Parathyroid adenoma (tissue), 2 donors: ENCODE results near the gene TSPAN17.
"Not testable (repeated sequence)": the region's sequence is repeated elsewhere in the genome, so short reads cannot be mapped to it uniquely, and the experiment has no call there.

Experiments used
- H2AFZ ChIP-seq: fragments of 300-600 bp; sonication (generic); one replicate; pipeline ENCODE4 v1.7.0; 2017; ENCODE audit warnings: antibody characterized with exemption, mild to moderate bottlenecking
- H3K27ac ChIP-seq: fragments of 300-600 bp; sonication (generic); one replicate; pipeline ENCODE4 v1.7.0; 2017
- H3K27me3 ChIP-seq: fragments of 300-600 bp; sonication (generic); one replicate; pipeline ENCODE4 v1.7.0; 2017; ENCODE audit warnings: low read length; ENCODE audit not compliant: control insufficient read depth, insufficient read depth
- H3K36me3 ChIP-seq: fragments of 300-600 bp; sonication (generic); one replicate; pipeline ENCODE4 v1.7.0; 2017; ENCODE audit warnings: low read length; ENCODE audit not compliant: control insufficient read depth, insufficient read depth
- H3K4me1 ChIP-seq: fragments of 300-600 bp; sonication (generic); one replicate; pipeline ENCODE4 v1.7.0; 2017; ENCODE audit warnings: control low read depth
- H3K4me2 ChIP-seq: fragments of 300-600 bp; sonication (generic); one replicate; pipeline ENCODE4 v1.7.0; 2017; ENCODE audit warnings: low read length
- H3K4me3 ChIP-seq: fragments of 300-600 bp; sonication (generic); one replicate; pipeline ENCODE4 v1.7.0; 2017; ENCODE audit warnings: low read depth, low read length
- H3K79me2 ChIP-seq: fragments of 300-600 bp; sonication (generic); one replicate; pipeline ENCODE4 v1.7.0; 2017; ENCODE audit warnings: control low read depth
- H3K9ac ChIP-seq: fragments of 300-600 bp; sonication (generic); one replicate; pipeline ENCODE4 v1.7.0; 2017; ENCODE audit warnings: mild to moderate bottlenecking
- H3K9me3 ChIP-seq: fragments of 300-600 bp; sonication (generic); one replicate; pipeline ENCODE4 v1.7.0; 2017; ENCODE audit warnings: low read length; ENCODE audit not compliant: control insufficient read depth
- CTCF ChIP-seq: fragments of 300-600 bp; sonication (generic); IDR thresholded peaks from one replicate; pipeline ENCODE4 v1.7.0; 2017; ENCODE audit warnings: antibody characterized with exemption, mild to moderate bottlenecking
- donor health status: primary hyperparathyroidism.

The TSPAN17 gene

GRCh38 chr5:176647030-176647842, at the start of gene TSPAN17:
Gene TSPAN17, plus strand, starts transcription at chr5:176647484. Its CDS starts 132 bp downstream, at chr5:176647616.
- Histone ChIP-seq H3K27ac (peak within 1 kb of the TSS; percentile 72), H3K36me3 (no peaks in the 10 kb centered on the region), H3K4me3 (peak within 1 kb of the TSS; percentile 75), H3K9me3 (no peaks in the 10 kb centered on the region), H2AFZ (peak within 1 kb of the TSS; percentile 94), H3K27me3 (no peaks in the 10 kb centered on the region), H3K79me2 (peaks cover 5% of the 10 kb centered on the region), H3K4me2 (peak within 1 kb of the TSS; percentile 84), H3K4me1 (peaks cover 16% of the 10 kb centered on the region), H3K9ac (peak within 1 kb of the TSS; percentile 85)
- peak; percentile 45 for TF ChIP-seq CTCF

GRCh38 chr5:176599749-176600430, 47.4 kb upstream of the TSPAN17 start:
- H3K9me3 ChIP-seq, H3K4me1 ChIP-seq, H3K27ac ChIP-seq, H3K4me3 ChIP-seq, H3K9ac ChIP-seq, H3K79me2 ChIP-seq, H3K27me3 ChIP-seq, H3K4me2 ChIP-seq, H2AFZ ChIP-seq, H3K36me3 ChIP-seq: not testable (repeated sequence)

GRCh38 chr5:176601901-176602482, 45.3 kb upstream of the TSPAN17 start:
- Histone ChIP-seq H3K27ac (no peak overlapping the region), H3K9me3 (no peaks in the 10 kb centered on the region), H2AFZ (no peak overlapping the region), H3K4me3 (no peak overlapping the region), H3K27me3 (no peaks in the 10 kb centered on the region), H3K9ac (no peak overlapping the region), H3K79me2 (no peaks in the 10 kb centered on the region), H3K4me1 (no peaks in the 10 kb centered on the region), H3K36me3 (no peaks in the 10 kb centered on the region), H3K4me2 (no peak overlapping the region)
- TF ChIP-seq CTCF = no peak

- H3K9me3 ChIP-seq = no peaks in the 10 kb centered on the region
- no peaks in the 10 kb centered on the region for H3K4me1 ChIP-seq
- H3K9ac ChIP-seq = no peak overlapping the region
- no peak for TF ChIP-seq CTCF
- no peak overlapping the region for H3K27ac ChIP-seq
- no peaks in the 10 kb centered on the region for H3K36me3 ChIP-seq
- no peaks in the 10 kb centered on the region for H3K27me3 ChIP-seq
- H2AFZ ChIP-seq = no peak overlapping the region
- H3K4me2 ChIP-seq = no peak overlapping the region
- no peak overlapping the region for H3K4me3 ChIP-seq
- no peaks in the 10 kb centered on the region for H3K79me2 ChIP-seq
Measured at GRCh38 chr5:176603091-176603490, 44.2 kb upstream of the TSPAN17 start.

GRCh38 chr5:176606032-176606431, 41.3 kb upstream of the TSPAN17 start:
- H2AFZ ChIP-seq = no peak overlapping the region
- H3K4me2 ChIP-seq = no peak overlapping the region
- no peak overlapping the region for H3K9ac ChIP-seq
- no peaks in the 10 kb centered on the region for H3K27me3 ChIP-seq
- H3K36me3 ChIP-seq = no peaks in the 10 kb centered on the region
- no peaks in the 10 kb centered on the region for H3K4me1 ChIP-seq
- no peak overlapping the region for H3K4me3 ChIP-seq
- H3K79me2 ChIP-seq = no peaks in the 10 kb centered on the region
- TF ChIP-seq CTCF = no peak
- no peaks in the 10 kb centered on the region for H3K9me3 ChIP-seq
- H3K27ac ChIP-seq = no peak overlapping the region
